Activated CD4-positive, alpha-beta T cell treated with anti-CD3 and anti-CD28 coated beads, Interleukin-2, amount 50 U/mL, for 4 hours (primary cell): ENCODE results near the gene GPRIN1.
A peak's percentile ranks its signal among the peaks of the same experiment; 100 is the strongest.
"Not testable (repeated sequence)": the region's sequence is repeated elsewhere in the genome, so short reads cannot be mapped to it uniquely, and the experiment has no call there.

Experiments used
- DNase-seq, 2 experiments: peaks; one replicate each; pipeline ENCODE4 v3.0.0-alpha.2; 2020

GPRIN1 gene

DNA sequence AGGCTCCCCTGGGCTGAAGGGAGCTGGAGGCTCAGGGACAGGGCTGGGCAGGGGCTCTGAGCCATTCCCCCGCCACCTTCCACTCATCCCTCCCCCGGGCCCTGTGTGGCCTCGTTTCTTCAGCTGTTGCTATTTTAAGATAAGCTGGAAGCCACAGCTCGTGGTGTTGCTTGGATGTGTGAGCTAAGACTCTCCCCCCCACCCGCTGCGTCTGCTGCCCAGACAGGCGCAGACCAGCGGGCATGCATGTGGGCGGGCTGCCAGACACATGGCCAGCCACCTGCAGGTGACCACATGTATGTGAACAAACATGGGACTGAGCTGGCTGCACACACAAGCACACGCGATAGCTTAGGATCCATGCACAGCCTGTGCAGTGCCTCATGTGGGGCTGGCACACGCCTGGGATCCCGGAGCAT lies 11.7 kb upstream of the GPRIN1 start:
- DNase-seq = no peak

DNA sequence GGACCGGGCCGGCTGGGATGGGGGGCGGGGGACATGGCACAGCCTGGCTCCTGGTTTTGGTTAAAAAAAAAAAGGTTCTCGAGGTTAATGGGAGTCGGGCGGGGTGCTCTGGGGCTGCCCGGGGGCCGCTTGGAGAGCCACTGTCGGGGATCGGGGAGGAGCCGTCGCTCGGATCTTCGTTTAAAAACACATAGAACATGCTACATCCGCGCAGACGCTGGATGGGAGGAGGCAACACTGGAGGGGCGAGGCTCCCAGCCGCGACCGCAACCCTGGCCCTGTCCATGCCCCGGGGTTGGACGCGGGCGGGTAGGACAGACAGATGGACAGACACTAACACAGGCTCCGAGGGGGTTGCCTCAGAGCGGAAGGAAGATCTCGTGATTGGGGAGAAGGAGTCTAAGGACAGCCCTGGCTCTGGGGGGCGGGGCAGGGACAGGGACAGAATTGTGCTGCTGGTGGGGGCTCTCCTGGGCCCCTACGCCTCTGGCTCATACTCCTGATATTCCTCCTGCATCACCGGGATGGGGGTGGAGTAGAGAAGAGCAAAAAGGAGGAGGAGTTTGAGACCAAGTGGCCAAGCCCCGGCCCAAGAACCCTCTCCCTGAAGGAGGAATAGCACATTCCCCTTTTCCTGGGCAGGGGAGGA lies 10.5 kb upstream of the GPRIN1 start:
- no peak for DNase-seq

GRCh38 chr5:176619569-176620332 lies 9.8 kb upstream of the GPRIN1 start:
- no peak for DNase-seq

GRCh38 chr5:176619203-176619568 lies 9.2 kb upstream of the GPRIN1 start:
- DNase-seq = peak; percentile 60 to 72

DNA sequence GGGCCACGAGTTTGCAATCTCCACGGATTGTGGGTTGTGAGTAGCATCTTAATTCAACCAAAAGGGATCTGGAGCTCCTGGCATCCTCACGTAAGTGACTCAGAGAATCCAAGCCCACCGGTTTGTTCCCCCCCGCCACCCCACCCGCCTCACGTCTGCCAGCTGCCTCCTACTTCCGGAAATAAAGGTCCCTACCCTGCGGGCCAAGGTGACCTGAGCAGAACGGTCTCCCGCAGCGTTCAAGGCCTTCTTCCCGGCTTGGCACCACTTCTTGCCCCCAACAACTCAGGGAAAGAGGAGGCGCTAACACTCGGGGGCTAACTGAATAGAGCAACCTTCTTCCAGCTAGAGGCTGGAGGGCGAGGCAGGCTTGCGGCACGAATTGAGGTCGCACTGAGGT lies 8.8 kb upstream of the GPRIN1 start:
- no peak for DNase-seq

GRCh38 chr5:176616511-176616910 lies 6.6 kb upstream of the GPRIN1 start:
- DNase-seq = no peak

GRCh38 chr5:176614805-176615478 lies 5.0 kb upstream of the GPRIN1 start:
- no peak for DNase-seq

GRCh38 chr5:176612855-176613254 lies 2.9 kb upstream of the GPRIN1 start:
- no peak for DNase-seq

DNA sequence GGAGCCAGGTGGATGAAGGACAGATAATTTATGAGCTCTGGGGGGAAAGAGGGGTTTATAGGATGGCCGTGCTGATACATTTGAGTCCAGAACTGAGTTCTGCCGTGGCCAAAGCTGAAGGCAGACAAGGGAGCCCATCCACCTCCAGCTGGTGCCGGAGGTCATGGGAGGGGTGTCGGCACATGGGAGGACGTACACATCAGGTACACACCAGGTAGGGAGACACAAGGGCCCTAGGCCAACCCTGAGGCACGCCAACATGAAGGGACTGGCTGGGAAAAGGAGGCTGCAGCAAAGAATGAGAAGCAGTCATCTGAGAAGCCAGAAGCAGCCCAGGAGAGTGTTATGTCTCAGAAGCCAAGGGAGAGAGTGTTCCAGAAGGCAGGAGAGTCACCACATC lies 2.1 kb upstream of the GPRIN1 start:
- DNase-seq = no peak

DNA sequence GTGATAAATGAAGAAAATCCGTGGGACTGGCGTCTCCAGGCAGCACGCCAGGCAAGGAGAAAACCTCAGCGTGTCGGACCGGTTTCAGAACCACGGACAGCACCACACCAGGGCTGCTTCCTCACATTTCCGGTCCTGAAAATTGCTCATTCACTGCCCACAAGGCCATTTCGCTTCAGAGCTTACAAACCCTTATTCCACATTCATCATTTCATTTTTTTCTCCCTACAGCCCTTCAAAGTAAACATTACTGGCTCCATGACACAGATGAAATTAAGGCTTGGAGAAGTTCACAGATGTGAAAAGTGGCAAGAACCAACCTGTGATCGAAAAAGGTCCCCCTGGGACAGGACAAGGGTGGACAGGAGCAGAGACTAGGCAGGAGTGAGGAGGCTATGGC lies 1.5 kb upstream of the GPRIN1 start:
- DNase-seq = peak in 1 of 2 experiments; percentile 35

- DNase-seq = no peak
These were observed 448 bp upstream of the GPRIN1 start for GRCh38 chr5:176610435-176610773.

DNA sequence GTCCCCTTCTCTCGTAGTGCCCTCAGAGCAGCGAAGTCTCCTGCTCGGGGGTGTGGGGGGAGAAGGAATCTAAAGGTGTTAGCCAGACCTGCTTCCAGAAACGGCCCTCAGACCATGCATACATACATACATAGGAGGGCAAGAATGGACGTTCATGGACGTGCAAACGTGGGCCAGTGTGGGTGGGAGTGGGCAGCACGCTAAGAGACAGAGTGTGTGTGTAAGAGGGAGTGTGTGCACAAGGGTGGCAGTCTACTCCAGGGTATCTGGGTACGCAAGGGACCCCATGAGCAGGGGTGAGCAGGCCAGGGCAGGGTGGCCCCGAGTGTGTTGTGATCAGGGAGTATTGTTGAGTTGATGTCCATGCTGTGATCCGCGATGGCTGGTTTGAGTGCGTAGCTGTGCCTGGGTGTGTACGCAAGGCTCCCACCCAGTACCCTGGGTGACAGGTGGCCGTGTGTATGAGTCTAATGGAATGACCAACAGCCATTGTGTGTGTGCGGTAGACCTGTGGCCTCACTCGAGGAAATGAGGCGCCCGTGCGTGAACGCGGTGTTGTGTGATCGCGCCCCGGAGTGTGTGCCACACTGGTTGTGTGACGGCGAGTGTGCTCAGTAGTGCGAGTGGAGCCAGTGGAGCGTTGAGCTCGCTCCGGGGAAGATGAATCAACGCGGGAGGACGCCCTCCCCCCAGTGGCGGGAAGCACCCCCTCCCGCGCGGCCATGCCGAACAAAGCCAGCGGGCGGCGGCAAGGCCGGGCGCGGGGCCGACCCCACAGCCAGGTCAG lies 826 bp downstream of the GPRIN1 start:
- DNase-seq = peak; percentile 18 to 21

DNA sequence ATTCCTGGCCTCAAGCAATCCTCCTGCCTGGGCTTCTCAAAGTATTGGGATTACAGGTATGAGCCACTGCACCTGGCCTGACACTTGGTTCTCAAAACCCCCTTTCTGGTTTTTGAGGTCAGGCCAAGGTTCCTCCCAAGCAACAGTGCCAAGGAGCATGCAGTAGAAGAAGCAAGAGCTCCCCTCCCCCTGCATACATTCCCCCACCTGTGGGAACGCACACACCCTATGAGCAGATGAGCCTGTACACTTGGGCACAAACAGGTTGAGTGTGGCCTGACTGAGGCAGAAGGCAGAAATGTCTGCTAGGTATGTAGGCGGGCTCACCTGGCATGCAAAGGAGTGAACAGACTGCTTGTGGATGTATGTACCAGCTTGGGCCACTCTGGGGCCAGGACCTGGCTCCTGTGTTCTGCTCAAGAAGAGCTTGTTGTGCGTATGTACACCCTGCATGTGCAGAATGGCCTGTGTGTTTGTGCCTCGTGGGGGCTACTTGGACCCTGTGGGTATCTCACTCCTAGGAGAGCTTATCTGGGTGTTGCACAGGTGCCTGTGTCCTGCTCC lies 1.7 kb downstream of the GPRIN1 start:
- no peak for DNase-seq

- no peak for DNase-seq
These were observed 3.1 kb downstream of the GPRIN1 start for GRCh38 chr5:176606875-176607274.

DNA sequence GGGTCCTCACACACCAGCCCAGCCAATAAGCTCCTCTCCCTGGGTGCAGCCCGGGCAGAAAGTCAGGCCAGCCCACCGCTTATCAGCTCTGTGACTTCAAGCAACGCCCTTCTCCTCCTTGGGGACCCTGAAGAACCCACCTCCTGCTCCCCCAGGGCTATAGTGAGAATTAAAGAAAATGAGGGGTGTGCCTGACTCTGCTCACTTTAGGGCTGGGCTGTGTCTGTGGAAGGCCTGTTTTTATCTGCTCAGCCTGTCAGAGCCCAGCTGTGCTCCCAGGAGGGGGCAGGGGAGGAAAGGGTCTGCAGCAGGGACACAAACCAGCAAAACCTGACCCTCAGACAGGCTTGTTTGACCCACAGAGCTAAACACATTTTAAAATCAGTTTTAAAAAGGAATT lies 3.9 kb downstream of the GPRIN1 start:
- no peak for DNase-seq

- DNase-seq = no peak
These were observed 6.9 kb downstream of the GPRIN1 start for GRCh38 chr5:176603091-176603490.

DNA sequence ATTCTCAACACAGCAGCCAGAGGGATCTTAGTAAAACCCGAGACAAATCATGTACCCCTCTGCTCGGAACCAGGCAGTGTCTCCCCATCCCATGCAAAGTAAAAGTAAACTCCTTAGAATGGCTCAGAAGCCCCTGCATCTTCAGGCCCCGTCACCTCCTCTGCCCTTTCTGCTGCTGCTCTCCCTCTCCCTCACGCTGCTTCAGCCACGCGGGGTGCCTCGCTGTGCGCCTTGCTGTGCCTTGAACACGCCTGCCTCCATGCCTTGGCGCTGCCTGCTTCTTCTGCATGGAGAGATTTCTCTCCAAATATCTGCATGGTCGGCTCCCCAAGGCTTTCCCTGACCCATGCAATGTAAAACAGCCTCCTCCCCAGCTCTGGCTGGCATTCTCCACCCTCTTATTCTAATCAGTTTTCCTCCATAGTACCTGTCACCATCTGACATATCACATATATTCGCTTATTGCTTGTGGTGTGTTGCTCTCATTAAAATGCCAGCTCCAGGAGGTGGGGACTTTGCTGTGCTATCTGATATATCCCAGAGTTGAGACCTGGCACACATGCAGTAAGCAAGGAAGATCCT lies 8.0 kb downstream of the GPRIN1 start:
- DNase-seq = no peak

GRCh38 chr5:176599749-176600430 lies 10.1 kb downstream of the GPRIN1 start:
- not testable (repeated sequence) for DNase-seq

- DNase-seq = no peak
These were observed 12.3 kb downstream of the GPRIN1 start for GRCh38 chr5:176597417-176598389.

GRCh38 chr5:176596689-176597416 lies 13.1 kb downstream of the GPRIN1 start:
- DNase-seq = peak; percentile 63 to 70
